ENCODE data around the gene MRTO4. TPM values are rescaled to one million over a fixed set of nuclear protein-coding genes. Genes with fewer than 3 reads are reported as not detected.

MRTO4 gene
- total RNA-seq, 1 experiment from 2014 or later, result 90.1 TPM

GRCh38 chr1:19232524-19232846 lies 19.1 kb upstream of the MRTO4 start:
- peaks cover 32% of the 10 kb centered on the region for H3K36me3 ChIP-seq (ENCODE audit: control insufficient read depth, insufficient read depth, low read length)
- H3K27ac ChIP-seq (ENCODE audit: low read length), result no peak overlapping the region
- no TSS peak for BruUV-seq (replicated peaks)
- intact Hi-C loops (cut with micrococcal nuclease; ENCODE audit: unreplicated experiment) (no loop called here), in situ Hi-C loops (cut with HindIII; ENCODE audit: low pct_unique_long_range_greater_than_20kb, low sequenced_read_pairs) (no loop called here)
- no peak overlapping the region for H3K4me3 ChIP-seq (ENCODE audit: low read depth in 2 of 2, low read length in 2 of 2)
- no peak for TF ChIP-seq TCF7L2 (IDR thresholded peaks at IDR 0.05; ENCODE audit: low read depth, low read length)
- no peak for TF ChIP-seq POLR2AphosphoS5 (IDR thresholded peaks at IDR 0.05; ENCODE audit: low read depth, low read length)
- TF ChIP-seq, protein P1, sequence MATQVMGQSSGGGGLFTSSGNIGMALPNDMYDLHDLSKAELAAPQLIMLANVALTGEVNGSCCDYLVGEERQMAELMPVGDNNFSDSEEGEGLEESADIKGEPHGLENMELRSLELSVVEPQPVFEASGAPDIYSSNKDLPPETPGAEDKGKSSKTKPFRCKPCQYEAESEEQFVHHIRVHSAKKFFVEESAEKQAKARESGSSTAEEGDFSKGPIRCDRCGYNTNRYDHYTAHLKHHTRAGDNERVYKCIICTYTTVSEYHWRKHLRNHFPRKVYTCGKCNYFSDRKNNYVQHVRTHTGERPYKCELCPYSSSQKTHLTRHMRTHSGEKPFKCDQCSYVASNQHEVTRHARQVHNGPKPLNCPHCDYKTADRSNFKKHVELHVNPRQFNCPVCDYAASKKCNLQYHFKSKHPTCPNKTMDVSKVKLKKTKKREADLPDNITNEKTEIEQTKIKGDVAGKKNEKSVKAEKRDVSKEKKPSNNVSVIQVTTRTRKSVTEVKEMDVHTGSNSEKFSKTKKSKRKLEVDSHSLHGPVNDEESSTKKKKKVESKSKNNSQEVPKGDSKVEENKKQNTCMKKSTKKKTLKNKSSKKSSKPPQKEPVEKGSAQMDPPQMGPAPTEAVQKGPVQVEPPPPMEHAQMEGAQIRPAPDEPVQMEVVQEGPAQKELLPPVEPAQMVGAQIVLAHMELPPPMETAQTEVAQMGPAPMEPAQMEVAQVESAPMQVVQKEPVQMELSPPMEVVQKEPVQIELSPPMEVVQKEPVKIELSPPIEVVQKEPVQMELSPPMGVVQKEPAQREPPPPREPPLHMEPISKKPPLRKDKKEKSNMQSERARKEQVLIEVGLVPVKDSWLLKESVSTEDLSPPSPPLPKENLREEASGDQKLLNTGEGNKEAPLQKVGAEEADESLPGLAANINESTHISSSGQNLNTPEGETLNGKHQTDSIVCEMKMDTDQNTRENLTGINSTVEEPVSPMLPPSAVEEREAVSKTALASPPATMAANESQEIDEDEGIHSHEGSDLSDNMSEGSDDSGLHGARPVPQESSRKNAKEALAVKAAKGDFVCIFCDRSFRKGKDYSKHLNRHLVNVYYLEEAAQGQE (IDR thresholded peaks at IDR 0.05; ENCODE audit: insufficient read depth in 1 of 2, low read depth in 2 of 2, low read length in 1 of 2), result no peak
- TF ChIP-seq, protein P2, sequence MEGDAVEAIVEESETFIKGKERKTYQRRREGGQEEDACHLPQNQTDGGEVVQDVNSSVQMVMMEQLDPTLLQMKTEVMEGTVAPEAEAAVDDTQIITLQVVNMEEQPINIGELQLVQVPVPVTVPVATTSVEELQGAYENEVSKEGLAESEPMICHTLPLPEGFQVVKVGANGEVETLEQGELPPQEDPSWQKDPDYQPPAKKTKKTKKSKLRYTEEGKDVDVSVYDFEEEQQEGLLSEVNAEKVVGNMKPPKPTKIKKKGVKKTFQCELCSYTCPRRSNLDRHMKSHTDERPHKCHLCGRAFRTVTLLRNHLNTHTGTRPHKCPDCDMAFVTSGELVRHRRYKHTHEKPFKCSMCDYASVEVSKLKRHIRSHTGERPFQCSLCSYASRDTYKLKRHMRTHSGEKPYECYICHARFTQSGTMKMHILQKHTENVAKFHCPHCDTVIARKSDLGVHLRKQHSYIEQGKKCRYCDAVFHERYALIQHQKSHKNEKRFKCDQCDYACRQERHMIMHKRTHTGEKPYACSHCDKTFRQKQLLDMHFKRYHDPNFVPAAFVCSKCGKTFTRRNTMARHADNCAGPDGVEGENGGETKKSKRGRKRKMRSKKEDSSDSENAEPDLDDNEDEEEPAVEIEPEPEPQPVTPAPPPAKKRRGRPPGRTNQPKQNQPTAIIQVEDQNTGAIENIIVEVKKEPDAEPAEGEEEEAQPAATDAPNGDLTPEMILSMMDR (IDR thresholded peaks at IDR 0.05), result no peak; the same call in 1 of the 2 replicates
- TF ChIP-seq SIN3A (IDR thresholded peaks at IDR 0.05; ENCODE audit: borderline replicate concordance, insufficient read depth, low read depth, low read length), result no peak
- H3K9me3 ChIP-seq (ENCODE audit: control insufficient read depth, insufficient read depth, low read depth, low read length), result no peaks in the 10 kb centered on the region
- H3K27me3 ChIP-seq (ENCODE audit: control insufficient read depth, insufficient read depth, low read length), result no peaks in the 10 kb centered on the region
- CTCF ChIA-PET, result no interaction called here
- no peaks in the 10 kb centered on the region for H3K4me1 ChIP-seq (ENCODE audit: control insufficient read depth, insufficient read depth, low read length)
- no peak for DNase-seq (ENCODE audit: low read depth, low spot score)
- POLR2A ChIA-PET, result no interaction called here
- ATAC-seq, result no peak

DNA sequence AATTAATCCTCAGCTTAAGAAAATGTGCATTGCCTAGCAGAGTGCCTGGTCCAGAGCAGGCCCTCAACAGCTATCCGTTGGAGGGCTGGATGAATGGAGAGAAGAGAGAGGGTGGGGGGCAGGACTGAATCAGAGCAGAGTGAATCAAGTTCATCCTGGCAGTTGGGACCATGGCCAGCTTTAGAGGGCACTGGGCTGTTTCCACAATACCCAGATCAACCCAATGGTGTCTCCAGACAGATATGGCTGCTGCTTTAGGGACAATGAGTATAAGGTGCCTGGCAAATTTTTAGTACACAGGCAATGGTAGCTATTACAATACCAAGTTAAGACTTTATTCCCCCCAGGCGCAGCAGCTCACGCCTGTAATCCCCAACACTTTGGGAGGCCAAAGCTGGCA lies 17.4 kb upstream of the MRTO4 start:
- Histone ChIP-seq H3K4me1 (ENCODE audit: control insufficient read depth, insufficient read depth, low read length) (no peaks in the 10 kb centered on the region), H3K27me3 (ENCODE audit: control insufficient read depth, insufficient read depth, low read length) (no peaks in the 10 kb centered on the region), H3K4me3 (ENCODE audit: low read depth in 2 of 2, low read length in 2 of 2) (no peak overlapping the region), H3K9me3 (ENCODE audit: control insufficient read depth, insufficient read depth, low read depth, low read length) (no peaks in the 10 kb centered on the region), H3K36me3 (ENCODE audit: control insufficient read depth, insufficient read depth, low read length) (peaks cover 30% of the 10 kb centered on the region), H3K27ac (ENCODE audit: low read length) (no peak overlapping the region)
- ChIA-PET POLR2A (interaction anchor here (0.5 kb wide), 1 partner anchor 75 kb away, joined by 3 read pairs; no protein-coding TSS in a partner anchor), CTCF (no interaction called here)
- in situ Hi-C loops (cut with HindIII; ENCODE audit: low pct_unique_long_range_greater_than_20kb, low sequenced_read_pairs) (no loop called here), intact Hi-C loops (cut with micrococcal nuclease; ENCODE audit: unreplicated experiment) (no loop called here)
- no TSS peak for BruUV-seq (replicated peaks)
- no peak for DNase-seq (ENCODE audit: low read depth, low spot score)
- TF ChIP-seq, protein P2 (IDR thresholded peaks at IDR 0.05), result no peak
- TF ChIP-seq SIN3A (IDR thresholded peaks at IDR 0.05; ENCODE audit: borderline replicate concordance, insufficient read depth, low read depth, low read length) (no peak), TCF7L2 (IDR thresholded peaks at IDR 0.05; ENCODE audit: low read depth, low read length) (no peak), POLR2AphosphoS5 (IDR thresholded peaks at IDR 0.05; ENCODE audit: low read depth, low read length) (no peak)
- TF ChIP-seq, protein P1 (IDR thresholded peaks at IDR 0.05; ENCODE audit: insufficient read depth in 1 of 2, low read depth in 2 of 2, low read length in 1 of 2), result no peak
- ATAC-seq, result no peak
